Panc1 (cell line): ENCODE results near the gene RHOA.

Experiments used
- CTCF ChIP-seq: fragments of 450-650 bp; IDR thresholded peaks from 2 replicates; pipeline ENCODE4 v1.5.1; 2017; ENCODE audit warnings: mild to moderate bottlenecking
- POLR2AphosphoS5 ChIP-seq: IDR thresholded peaks from 2 replicates; pipeline ENCODE4 v1.6.1; 2012; ENCODE audit warnings: mild to moderate bottlenecking, low read depth, low read length, moderate library complexity
- REST ChIP-seq, 2 experiments: IDR thresholded peaks; 2 replicates each; pipeline ENCODE4 v1.6.1; 2011 to 2012; ENCODE audit warnings: low read depth in 2 of 2, control low read depth in 1 of 2, low read length in 1 of 2, mild to moderate bottlenecking in 1 of 2, moderate library complexity in 1 of 2; ENCODE audit not compliant: insufficient read depth in 1 of 2
- TCF7L2 ChIP-seq: IDR thresholded peaks from 2 replicates; pipeline ENCODE4 v1.6.1; 2011; ENCODE audit warnings: mild to moderate bottlenecking, low read depth, low read length, inconsistent platforms

- TF ChIP-seq CTCF (no peak), POLR2AphosphoS5 (no peak), TCF7L2 (no peak), REST (IDR thresholded peaks at IDR 0.05; ENCODE audit: insufficient read depth in 1 of 2, low read depth in 2 of 2, low read length in 1 of 2) (no peak)
Measured at GRCh38 chr3:49377483-49377882, 34.3 kb downstream of the RHOA start.
